ENCODE measurements around the gene BRCA1. TPM values are rescaled to one million over a fixed set of nuclear protein-coding genes. Genes with fewer than 3 reads are reported as not detected.
"Not testable (repeated sequence)": the region's sequence is repeated elsewhere in the genome, so short reads cannot be mapped to it uniquely, and the experiment has no call there.

The BRCA1 gene
- polyA plus RNA-seq, 3 donors: 1.0 to 3.6 (median 1.2) TPM

DNA sequence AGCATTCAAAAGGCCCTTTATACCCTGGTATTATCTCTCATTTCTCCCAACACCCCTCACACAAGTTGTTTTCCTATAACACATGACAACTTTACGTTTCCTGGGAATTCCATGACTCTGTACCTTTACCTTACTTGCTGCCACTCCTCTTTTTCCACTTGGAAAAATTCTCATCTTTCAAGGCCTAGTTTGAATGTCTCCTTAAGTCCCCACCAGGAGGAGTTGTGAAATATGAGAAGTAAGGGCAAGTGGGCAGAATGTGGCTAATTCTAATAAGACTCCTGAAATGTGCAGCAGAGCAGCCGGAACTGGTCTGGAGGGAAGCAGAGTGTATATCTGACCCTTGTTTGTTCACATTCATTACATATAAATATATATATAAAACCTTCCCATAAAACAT, 39.7 kb downstream of the BRCA1 start:
- H3K27ac ChIP-seq (ENCODE audit: low read depth, low read length): no peak overlapping the region
- WGBS, 3 donors: 45 to 96% (median 95%) methylated on average over 2 of the region's 2 CpGs

DNA sequence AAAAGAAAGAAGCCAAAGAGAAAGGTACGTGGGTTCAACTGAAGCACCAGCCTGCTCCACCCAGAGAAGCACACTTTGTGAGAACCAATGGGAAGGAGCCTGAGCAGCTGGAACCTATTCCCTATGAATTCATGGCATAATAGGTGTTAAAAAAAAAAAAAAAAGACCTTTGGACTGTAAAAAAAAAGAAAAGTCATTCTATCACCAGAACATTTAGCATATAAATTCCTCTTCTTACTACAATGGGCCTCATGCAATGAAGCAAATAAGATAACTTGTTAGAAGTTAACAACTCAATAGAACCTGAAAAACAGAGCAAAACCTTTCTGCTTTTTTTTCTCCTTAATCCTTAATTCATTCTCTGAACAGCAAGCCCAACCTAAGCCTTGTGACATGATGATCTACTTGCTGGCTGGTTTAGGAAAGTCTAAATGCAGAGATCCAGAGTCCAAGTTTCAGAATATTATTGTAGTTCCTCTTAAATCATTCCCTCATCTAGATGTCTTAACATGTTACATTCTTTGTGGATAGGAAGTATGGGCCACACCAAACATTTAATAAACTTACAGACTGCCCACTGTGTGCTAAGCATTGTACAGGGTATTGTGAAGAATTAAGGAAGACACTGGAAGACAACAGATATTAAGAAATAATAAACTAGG, 45.4 kb downstream of the BRCA1 start:
- no peak overlapping the region for H3K27ac ChIP-seq (ENCODE audit: low read depth, low read length)
- WGBS, 3 donors: 73 to 95% (median 81%) methylated on average over 1 of the region's 1 CpG

DNA sequence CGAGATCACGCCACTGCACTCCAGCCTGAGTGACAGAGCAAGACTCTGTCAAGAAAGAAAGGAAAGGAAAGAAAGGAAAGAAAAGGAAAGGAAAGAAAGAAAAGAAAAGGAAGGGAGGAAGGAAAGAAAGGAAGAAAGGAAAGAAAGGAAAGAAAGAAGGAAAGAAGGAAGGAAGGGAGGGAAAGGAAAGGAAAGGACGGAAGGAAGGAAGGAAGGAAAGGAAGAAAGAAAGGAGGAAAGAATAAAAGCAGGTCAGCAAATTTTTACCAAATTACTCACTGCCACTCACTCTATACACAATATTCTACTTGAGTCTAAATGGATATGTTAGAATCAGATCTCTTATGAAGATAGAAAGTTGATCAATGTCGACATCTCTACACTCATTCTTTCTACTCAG, 50.3 kb downstream of the BRCA1 start:
- no peak overlapping the region for H3K27ac ChIP-seq (ENCODE audit: low read depth, low read length)
- 94 to 96% (median 95%) methylated on average over 4 of the region's 4 CpGs for WGBS, 3 donors

DNA sequence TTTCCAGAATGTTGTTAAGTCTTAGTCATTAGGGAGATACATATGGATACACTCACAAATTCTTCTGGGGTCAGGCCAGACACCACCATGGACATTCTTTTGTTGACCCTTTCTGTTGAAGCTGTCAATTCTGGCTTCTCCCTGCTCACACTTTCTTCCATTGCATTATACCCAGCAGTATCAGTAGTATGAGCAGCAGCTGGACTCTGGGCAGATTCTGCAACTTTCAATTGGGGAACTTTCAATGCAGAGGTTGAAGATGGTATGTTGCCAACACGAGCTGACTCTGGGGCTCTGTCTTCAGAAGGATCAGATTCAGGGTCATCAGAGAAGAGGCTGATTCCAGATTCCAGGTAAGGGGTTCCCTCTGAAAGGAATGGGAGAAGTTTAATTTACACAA, 54.3 kb downstream of the BRCA1 start:
- 87 to 97% (median 93%) methylated on average over 1 of the region's 1 CpG for WGBS, 3 donors

DNA sequence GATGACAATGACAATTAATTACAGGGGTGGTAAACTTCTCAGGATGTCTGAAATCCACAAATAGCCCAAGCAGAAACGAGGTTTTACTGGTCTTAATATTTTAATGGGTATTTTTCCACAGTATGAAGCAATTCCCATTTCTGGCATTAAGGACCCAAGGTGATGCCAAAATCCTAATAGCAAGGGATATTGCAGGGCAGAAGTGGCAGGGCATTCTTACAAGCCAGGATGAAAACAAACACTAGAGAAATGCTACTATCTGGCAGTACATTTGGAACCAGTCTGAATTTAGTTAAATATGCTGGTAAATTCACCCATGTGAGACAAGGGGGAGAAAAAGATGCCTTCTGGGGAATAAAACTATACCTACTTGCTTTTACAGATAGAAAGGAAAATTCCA, 54.9 kb downstream of the BRCA1 start:
- no peak overlapping the region for H3K27ac ChIP-seq (ENCODE audit: low read depth, low read length)
- 67 to 83% (median 68%) methylated on average over 1 of the region's 1 CpG for WGBS, 3 donors

More for the DNA sequence above, 54.3 kb downstream of the BRCA1 start:
- no peak overlapping the region for H3K27ac ChIP-seq (ENCODE audit: low read depth, low read length)

DNA sequence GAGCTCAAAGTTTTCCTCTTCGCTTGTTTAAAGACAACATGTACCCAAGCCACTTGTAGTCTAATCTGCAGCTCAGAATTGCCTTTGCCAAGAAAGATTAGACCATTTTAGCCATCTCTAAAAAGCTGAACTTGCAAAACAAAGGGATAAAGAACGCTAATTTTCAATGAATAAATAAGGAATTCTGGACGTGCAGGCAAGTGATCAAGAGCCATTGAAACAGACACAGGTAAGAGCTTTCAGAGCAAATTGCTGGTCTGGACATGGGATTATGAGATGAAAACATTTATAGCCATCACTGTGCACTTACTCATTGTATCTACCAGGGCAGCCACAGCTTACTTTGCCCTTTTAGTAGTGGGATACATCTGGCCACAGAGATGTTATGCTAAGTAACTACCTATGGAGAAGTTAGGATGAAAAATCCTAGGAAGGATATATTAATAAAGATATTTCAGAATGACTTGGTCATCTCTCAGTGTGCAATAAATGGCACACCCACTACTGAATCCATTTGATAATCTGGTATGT, 55.7 kb downstream of the BRCA1 start:
- WGBS, 3 donors: 78 to 92% (median 90%) methylated on average over 3 of the region's 3 CpGs
- H3K27ac ChIP-seq (ENCODE audit: low read depth, low read length): no peak overlapping the region

DNA sequence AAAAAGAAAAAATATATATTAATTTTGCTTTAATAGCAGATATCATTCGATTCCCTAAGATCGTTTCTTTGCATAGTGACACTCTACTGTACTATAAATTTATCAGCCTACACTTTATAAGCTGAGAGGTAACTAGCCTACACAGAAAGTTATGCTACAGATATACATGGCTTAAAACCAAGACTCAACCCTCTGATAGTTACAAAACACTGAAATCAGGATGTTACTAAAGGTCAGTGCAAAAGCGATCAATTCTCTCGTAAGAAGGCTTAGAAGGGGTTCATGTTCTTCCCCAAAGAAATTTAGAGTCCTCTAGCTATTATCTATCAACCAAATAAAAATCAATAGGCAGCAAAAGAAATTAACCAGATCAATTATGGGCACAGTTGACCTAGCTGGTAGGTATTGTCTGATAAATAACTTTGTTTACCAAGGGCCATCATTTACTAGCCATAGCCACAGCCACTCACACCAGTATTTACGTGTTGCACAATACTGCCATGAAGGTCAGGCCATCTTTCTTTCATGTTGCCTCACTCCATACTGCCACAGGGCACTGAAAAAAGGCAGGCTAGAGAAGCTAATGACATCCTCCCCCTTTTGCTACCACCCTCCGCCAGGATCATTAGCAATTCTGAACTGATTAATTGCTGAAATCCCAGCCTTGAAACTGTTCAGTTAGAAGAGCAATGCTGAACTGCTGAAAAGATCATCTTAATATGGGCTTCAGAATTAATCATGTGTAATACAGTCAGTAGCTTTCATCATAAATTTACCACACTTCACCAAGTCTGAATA, 56.4 kb downstream of the BRCA1 start:
- WGBS, 3 donors: 85 to 93% (median 91%) methylated on average over 6 of the region's 6 CpGs
- H3K27ac ChIP-seq (ENCODE audit: low read depth, low read length): no peak overlapping the region

DNA sequence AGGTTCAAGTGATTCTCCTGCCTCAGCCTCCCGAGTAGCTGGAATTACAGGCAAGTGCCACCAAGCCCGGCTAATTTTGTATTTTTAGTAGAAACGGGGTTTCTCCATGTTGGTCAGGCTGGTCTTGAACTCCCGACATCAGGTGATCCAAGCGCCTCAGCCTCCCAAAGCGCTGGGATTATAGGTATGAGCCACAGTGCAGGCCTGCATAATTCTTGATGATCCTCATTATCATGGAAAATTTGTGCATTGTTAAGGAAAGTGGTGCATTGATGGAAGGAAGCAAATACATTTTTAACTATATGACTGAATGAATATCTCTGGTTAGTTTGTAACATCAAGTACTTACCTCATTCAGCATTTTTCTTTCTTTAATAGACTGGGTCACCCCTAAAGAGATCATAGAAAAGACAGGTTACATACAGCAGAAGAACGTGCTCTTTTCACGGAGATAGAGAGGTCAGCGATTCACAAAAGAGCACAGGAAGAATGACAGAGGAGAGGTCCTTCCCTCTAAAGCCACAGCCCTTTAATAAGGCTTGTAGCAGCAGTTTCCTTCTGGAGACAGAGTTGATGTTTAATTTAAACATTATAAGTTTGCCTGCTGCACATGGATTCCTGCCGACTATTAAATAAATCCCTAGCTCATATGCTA, 62.1 kb downstream of the BRCA1 start:
- 92 to 95% (median 93%) methylated on average over 10 of the region's 10 CpGs for whole genome bisulfite sequencing, 3 donors
- no peak overlapping the region for H3K27ac ChIP-seq (ENCODE audit: low read depth, low read length)

DNA sequence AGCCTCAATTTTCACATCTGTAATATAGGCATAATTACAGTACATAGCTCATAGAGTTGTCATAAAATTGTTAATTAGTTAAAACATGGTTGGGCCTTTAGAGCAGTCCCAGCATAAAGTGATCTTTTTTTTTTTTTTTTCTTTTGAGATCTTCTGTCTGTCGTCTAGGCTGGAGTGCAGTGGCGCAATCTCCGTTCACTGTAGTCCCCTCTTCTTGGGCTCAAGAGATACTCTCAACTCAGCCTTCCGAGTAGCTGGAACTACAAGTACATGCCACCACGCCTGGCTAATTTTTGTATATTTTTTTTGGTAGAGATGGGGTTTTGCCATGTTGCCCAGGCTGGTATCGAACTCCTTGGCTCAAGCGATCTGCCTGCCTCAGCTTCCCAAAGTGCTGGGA, 69.1 kb downstream of the BRCA1 start:
- no peak overlapping the region for H3K27ac ChIP-seq (ENCODE audit: low read depth, low read length)
- 94 to 98% (median 95%) methylated on average over 7 of the region's 7 CpGs for WGBS, 3 donors

DNA sequence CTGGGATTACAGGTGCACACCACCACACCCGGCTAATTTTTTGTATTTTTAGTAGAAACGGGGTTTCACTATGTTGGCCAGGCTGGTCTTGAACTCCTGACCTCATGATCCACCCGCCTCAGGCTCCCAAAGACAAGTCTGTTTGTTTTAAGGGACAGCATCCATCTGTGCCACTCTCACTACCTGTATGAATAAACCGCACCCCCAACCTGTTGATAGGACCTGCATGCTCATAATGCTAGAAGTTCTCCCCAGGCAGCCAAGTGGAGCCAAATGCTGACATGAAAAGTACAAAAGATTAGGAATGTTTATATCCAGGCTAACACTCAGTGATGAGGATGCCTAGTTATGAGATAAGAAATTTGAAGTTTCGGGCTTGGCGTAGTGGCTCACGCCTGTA, 72.2 kb downstream of the BRCA1 start:
- H3K27ac ChIP-seq (ENCODE audit: low read depth, low read length): not testable (repeated sequence)
- 96 to 97% (median 97%) methylated on average over 7 of the region's 7 CpGs for WGBS, 3 donors

DNA sequence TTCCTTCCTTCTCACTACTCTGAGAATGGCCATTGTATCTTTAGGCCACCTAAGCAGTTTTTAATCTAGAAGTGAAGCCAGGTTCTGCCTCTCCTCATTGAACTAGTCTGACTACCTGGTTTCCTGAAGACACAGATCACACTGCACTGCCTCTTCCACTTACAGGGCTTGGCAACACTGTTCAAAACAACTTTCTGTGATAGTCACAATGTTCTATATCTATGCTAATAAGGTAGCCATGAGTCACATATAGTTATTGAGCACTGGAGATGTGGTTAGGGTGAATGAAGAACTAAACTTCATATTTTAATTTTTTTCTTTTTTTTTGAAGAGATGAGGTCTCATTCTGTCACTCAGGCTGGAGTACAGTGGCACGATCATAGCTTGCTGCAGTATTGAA, 73.2 kb downstream of the BRCA1 start:
- WGBS, 3 donors: 92 to 100% (median 96%) methylated on average over 1 of the region's 1 CpG
- H3K27ac ChIP-seq (ENCODE audit: low read depth, low read length): no peak overlapping the region

DNA sequence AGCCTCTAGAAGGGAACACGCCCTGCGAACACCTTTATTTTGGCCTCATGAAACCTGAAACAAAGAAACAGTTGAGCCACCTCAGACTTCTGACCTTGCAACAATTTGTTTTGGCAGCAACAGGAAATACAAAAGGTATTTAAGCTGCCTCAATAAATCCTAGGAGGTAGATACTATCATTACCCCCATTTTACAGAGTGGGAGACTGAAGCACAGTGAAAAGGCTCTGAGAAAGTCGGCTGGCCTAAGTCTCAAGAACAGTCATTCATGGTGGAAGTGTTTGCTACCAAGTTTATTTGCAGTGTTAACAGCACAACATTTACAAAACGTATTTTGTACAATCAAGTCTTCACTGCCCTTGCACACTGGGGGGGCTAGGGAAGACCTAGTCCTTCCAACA, 81.1 kb downstream of the BRCA1 start:
- WGBS, 3 donors: 87 to 93% (median 90%) methylated on average over 4 of the region's 4 CpGs
- H3K27ac ChIP-seq (ENCODE audit: low read depth, low read length): no peak overlapping the region

DNA sequence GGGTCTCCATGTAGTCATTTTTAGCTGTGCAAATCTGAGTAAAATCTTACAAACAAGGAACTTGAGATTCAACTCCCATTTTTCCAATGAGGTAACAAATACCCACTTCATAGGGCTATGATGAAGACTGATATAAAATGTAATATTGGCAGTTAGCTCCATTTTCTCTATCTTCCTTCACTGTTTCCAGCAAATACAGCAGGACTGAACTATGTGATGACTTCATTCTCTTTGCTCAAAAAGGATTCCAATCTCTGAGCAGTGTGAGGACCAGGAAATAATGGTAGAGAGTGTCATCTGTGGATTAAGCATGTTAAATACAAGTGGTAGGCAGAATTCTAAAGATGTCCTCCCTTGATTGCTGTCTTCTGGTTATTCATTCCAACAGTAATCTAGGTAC, 81.9 kb downstream of the BRCA1 start:
- H3K27ac ChIP-seq (ENCODE audit: low read depth, low read length): no peak overlapping the region

DNA sequence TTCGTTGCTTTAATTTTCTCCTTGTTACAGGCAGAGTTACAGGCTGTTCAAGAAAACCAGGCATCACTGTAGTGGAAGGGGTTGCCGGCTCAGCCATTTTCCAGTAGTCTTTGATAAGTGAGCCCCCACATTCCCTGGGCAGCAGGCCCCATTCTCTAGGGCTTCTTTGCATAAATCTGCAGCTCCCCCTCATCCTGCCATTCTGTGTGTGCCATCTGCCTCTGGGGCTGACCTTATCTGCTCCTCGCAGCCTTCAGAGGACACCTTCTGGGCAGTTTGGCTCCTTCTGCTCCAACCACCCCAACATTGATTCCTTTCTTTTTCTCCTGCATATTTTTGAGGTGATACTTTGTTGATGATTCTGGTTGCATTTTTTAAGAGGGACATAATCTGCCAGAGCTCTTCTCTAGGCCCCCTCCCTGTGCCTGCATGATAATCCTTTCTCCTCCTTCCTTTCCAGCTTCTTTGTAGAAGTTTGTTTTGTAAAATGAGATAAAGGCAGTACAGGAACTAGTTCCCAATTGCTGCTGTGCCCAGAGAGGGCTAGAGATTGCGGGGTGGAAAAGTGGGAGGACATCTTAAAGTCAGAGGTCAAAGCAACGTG, 83.0 kb downstream of the BRCA1 start:
- 68 to 89% (median 75%) methylated on average over 5 of the region's 5 CpGs for WGBS, 3 donors
- no peak overlapping the region for H3K27ac ChIP-seq (ENCODE audit: low read depth, low read length)

DNA sequence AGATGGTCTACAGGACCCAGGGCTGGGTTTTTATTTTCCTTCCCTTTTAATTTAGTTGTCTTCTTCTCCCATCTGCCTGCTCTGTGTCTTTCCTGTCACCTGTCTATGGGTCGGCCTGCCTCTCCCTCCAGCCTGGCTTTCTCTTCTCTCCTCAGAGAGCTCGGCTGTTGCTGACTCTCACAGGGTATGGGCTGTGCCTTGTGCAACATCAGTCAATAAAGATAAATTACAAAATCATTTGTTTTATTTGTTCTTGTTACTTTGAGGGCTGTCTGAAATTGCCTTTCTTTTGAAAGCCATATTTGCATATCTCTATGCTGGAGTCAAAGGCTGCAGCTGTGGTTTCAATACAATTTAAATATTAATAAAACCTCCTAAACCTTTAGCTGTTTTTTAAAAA, 84.5 kb downstream of the BRCA1 start:
- H3K27ac ChIP-seq (ENCODE audit: low read depth, low read length): no peak overlapping the region
- 39 to 90% (median 77%) methylated on average over 2 of the region's 2 CpGs for WGBS, 3 donors

DNA sequence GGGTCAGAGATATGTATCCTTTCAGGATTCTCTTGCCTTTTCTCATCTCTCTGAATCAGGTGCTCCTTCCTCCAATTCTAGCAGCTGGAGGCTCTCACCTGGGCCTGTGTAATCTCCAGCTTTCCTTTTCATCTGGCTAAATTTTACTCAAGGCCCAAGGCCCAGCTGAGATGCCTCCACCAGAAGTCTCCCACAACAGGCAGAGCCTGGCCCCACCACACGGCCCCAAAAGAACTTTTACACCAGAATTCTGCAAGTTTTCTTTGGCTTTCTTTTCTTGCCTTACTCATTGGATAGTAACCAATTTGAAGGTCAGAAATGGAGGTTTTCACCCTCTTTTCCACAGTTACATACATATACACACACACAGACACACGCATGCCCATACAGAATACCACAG, 85.5 kb downstream of the BRCA1 start:
- WGBS, 3 donors: 93 to 94% (median 93%) methylated on average over 2 of the region's 2 CpGs
- H3K27ac ChIP-seq (ENCODE audit: low read depth, low read length): no peak overlapping the region

DNA sequence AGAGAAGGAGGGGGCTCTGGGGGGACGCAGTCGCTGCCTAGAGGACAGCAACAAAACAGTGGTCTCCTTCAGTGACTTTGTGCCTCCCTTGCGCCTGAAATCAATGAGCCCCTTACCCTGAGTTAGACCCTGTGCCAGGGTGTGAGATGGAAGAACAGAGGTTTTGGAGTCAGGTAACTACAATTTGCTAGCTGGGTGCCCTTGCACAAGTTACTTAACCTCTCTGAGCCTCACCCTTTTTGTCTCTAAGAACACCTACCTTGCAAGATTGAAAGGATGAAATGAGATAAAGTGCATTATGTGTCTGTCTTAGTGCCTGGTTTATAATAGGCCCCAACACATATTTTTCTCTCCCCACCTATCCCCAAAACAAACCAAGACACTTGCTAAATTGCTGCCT, 90.3 kb downstream of the BRCA1 start:
- WGBS, 3 donors: 88 to 97% (median 88%) methylated on average over 3 of the region's 3 CpGs

DNA sequence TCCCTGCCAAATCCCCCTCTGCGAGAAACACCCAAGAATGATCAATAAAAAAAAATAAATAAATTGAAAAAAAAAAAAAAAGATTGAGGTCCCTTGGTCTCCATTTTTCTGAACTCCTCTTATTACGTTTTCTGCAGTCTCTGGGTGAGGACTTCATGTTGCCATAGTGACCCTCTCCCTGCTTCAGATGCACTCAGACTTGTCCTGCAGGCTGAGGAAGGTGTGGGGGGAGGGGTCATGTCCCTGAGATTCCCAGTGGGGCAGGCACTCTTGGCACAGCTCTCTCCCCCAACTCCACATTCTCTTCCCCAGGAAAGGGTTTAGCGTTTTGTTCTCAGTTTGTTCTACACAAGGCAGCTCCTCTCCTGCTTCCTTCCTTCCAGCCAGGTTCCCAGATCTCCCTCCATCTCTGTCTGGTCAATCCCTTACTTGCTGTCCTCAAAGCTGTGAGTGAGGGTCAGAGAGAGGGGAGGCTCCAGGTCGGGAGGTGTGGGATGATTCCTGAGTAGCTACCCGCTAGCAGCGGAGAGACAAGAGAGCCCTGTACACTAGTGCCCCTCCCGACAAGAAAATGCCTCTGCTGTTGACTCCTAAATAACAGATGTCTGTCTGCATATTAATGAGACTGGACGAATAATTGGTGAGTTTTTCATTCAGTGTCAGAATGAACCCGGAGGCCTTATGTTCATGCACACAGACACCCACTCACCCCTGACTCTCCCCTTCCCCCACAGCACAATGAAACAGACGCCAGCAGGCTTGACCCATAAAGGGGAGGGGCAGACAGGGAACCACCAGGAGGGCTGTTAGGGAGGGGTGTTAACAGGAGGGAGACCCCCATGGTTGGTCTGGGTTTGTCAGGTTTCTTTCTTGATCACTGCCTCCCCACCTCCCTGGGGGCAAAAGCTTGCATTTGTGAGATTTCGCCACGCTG, 90.9 kb downstream of the BRCA1 start:
- 57 to 63% (median 61%) methylated on average over 11 to 12 of the region's 12 CpGs for WGBS, 3 donors
- H3K27ac ChIP-seq (ENCODE audit: low read depth, low read length): no peak overlapping the region

More for the DNA sequence above, 90.3 kb downstream of the BRCA1 start:
- H3K27ac ChIP-seq (ENCODE audit: low read depth, low read length): no peak overlapping the region

All from adipose tissue (tissue), 3 donors.